Measurements from ENCODE around the gene RNF207. TPM values are rescaled to one million over a fixed set of nuclear protein-coding genes. Genes with fewer than 3 reads are reported as not detected.

Gene RNF207
- total RNA-seq, 1 donor from 2014 or later: 5.6 TPM

DNA sequence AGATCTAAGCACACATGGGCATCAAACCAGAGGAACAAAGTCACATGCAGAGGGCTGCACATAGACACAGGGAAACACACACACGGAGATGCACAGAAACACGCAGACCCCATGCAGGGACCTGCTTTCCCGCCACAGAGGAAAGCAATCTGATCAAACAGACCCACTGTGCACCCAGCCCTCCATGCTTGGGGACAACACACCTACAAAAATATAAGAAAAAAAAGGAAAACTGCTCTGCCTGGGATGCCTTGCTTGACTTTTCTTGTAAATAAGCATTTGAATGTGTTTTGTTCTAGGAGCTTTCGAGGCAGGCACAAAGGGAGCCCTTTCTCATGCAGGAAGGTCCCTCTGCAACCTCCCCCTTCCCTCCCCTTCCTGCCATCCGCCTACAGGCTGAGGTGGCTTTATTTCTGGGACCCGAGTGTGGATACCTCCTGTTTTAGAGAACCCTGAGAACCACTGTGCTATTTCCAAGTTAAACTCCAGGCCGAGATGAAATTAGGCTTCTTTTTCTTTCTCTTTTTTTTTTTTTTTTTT, 33.4 kb downstream of the RNF207 start:
- peaks cover 13% of the 10 kb centered on the region for H3K9me3 Mint-ChIP-seq (ENCODE audit: unreplicated experiment)
- H3K27ac Mint-ChIP-seq (ENCODE audit: unreplicated experiment): peak overlapping the region; percentile 39
- peaks cover 10% of the 10 kb centered on the region for H3K4me1 Mint-ChIP-seq (ENCODE audit: low read depth, unreplicated experiment)
- peaks cover 10% of the 10 kb centered on the region for H3K27me3 Mint-ChIP-seq (ENCODE audit: unreplicated experiment)
- no peak for DNase-seq
- H3K4me3 Mint-ChIP-seq (ENCODE audit: unreplicated experiment): peak overlapping the region; percentile 18
- no peak for TF ChIP-seq CTCF (IDR thresholded peaks at IDR 0.05; ENCODE audit: partially characterized antibody, unreplicated experiment)
- H3K36me3 Mint-ChIP-seq (ENCODE audit: unreplicated experiment): no peaks in the 10 kb centered on the region

- TF ChIP-seq CTCF (IDR thresholded peaks at IDR 0.05; ENCODE audit: partially characterized antibody, unreplicated experiment): no peak
- no peak for DNase-seq
- H3K27me3 Mint-ChIP-seq (ENCODE audit: unreplicated experiment): peaks cover 11% of the 10 kb centered on the region
- no peaks in the 10 kb centered on the region for H3K36me3 Mint-ChIP-seq (ENCODE audit: unreplicated experiment)
- no peak overlapping the region for H3K27ac Mint-ChIP-seq (ENCODE audit: unreplicated experiment)
- H3K4me3 Mint-ChIP-seq (ENCODE audit: unreplicated experiment): no peak overlapping the region
- peaks cover 6% of the 10 kb centered on the region for H3K4me1 Mint-ChIP-seq (ENCODE audit: low read depth, unreplicated experiment)
- peaks cover 9% of the 10 kb centered on the region for H3K9me3 Mint-ChIP-seq (ENCODE audit: unreplicated experiment)
Observed at GRCh38 chr1:6239950-6240768, 34.2 kb downstream of the RNF207 start.

DNA sequence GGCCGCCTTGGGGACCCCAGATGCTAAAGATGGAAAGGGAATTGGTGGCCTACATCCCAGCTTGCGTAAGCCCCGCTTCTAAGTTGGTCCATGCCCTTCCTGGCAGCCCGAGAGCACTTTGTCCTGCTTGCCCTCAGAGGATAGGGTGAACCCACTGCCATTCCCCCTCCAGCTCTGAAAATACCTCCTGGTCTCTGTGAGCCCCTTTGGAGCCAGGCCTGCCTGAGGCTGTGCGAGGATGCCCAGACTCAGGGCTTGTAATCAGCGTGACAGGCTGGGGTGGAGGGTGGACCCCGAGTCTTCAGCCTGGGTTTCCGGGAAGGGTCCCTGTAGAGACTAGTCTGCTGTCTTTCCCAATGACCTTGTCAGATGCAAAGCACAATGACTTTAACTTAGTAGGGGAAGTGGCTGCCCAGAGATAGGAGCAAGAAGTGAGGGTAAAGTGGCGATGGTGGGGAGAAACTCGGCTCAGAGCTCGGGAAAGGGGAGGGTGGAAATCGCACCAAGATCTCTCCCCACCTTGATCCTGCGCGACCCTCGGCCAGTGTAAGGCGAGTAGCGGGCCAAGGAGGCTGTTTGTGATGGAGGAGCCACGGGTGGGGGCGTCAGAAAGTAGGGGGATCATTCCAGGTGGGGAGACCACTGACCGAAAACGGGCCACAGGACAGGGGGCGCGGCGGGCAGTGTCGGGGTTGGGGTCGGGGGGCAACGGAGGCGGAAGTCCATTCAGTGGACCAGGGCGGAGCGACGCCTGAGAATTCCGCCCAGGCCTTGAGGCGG, 35.4 kb downstream of the RNF207 start:
- no peak for DNase-seq
- peaks cover 9% of the 10 kb centered on the region for H3K27me3 Mint-ChIP-seq (ENCODE audit: unreplicated experiment)
- no peaks in the 10 kb centered on the region for H3K36me3 Mint-ChIP-seq (ENCODE audit: unreplicated experiment)
- H3K27ac Mint-ChIP-seq (ENCODE audit: unreplicated experiment): peak overlapping the region; percentile 56
- TF ChIP-seq CTCF (IDR thresholded peaks at IDR 0.05; ENCODE audit: partially characterized antibody, unreplicated experiment): no peak
- peaks cover 10% of the 10 kb centered on the region for H3K9me3 Mint-ChIP-seq (ENCODE audit: unreplicated experiment)
- peaks cover 6% of the 10 kb centered on the region for H3K4me1 Mint-ChIP-seq (ENCODE audit: low read depth, unreplicated experiment)
- H3K4me3 Mint-ChIP-seq (ENCODE audit: unreplicated experiment): peak overlapping the region; percentile 81

DNA sequence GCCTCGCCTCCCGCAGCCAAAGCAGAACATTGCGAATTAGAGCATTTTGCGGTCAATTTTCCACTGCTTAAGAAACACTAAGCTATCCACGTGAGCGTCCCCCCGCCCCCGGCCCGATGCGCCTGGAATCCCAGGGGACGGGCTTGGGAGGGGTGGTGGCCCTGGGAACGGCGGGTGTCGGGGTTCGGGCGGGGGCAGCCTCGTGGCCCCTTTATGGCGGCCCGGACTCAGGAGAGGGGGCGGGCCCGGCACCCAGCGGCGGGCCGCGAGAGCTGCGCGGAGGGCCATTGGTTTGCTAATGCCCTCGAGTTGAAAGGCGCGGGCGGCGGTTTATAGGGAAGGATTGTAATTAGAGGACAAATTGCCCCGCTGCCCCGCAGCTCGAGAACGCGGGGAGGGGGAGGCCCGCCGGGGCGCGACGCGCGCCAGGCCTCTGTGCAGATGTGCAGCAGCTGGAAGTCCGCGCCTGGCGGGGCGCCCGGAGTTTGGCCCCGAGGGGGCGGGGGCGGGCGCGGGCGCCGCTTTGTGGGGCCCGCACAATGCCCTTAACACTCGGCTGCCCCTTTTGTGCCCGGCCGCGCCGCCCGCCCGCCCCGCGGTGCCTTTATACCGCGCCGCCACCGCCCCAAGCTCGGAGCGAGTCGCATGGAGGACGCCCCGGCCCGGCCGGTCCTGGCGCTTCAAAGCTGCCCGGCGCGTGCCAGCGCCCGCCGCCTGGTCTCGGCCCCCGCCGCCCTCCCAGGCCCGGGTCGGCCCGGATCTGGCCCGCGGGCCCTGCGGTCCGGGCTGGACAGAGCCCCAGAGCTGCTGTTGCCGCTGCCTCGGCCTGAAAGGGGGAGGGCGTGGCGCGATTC, 36.2 kb downstream of the RNF207 start:
- TF ChIP-seq CTCF (IDR thresholded peaks at IDR 0.05; ENCODE audit: partially characterized antibody, unreplicated experiment): no peak
- no peaks in the 10 kb centered on the region for H3K36me3 Mint-ChIP-seq (ENCODE audit: unreplicated experiment)
- H3K27me3 Mint-ChIP-seq (ENCODE audit: unreplicated experiment): peaks cover 14% of the 10 kb centered on the region
- H3K4me3 Mint-ChIP-seq (ENCODE audit: unreplicated experiment): peak overlapping the region; percentile 81
- DNase-seq: no peak
- H3K27ac Mint-ChIP-seq (ENCODE audit: unreplicated experiment): no peak overlapping the region
- peaks cover 8% of the 10 kb centered on the region for H3K4me1 Mint-ChIP-seq (ENCODE audit: low read depth, unreplicated experiment)
- peaks cover 13% of the 10 kb centered on the region for H3K9me3 Mint-ChIP-seq (ENCODE audit: unreplicated experiment)

Measured in glutamatergic neuron (in vitro differentiated cells).